BJ (cell line): Measurements from ENCODE around the gene TTC28. TPM values are rescaled to one million over a fixed set of nuclear protein-coding genes. Genes with fewer than 3 reads are reported as not detected.
"Not testable (repeated sequence)": the region's sequence is repeated elsewhere in the genome, so short reads cannot be mapped to it uniquely, and the experiment has no call there.

Experiments
- CTCF ChIA-PET: fragments of 350-600 bp; formaldehyde crosslinking; extraction: SDS; loops from one replicate; lab custom pipeline; 2021; ENCODE audit warnings: antibody characterized with exemption, inconsistent platforms; lab: Yijun Ruan, JAX
- POLR2A ChIA-PET: fragments of 300-600 bp; sonication (Branson Sonifier 250); formaldehyde crosslinking; extraction: SDS; loops from one replicate; lab custom pipeline; 2021; ENCODE audit warnings: antibody characterized with exemption; lab: Charles Lee
- DNase-seq: peaks from one replicate; pipeline ENCODE4 v3.0.0-alpha.2; 2011; ENCODE audit warnings: low read depth
- H3K27me3 ChIP-seq: 2 replicates; pipeline ENCODE4 v1.6.0; 2011; ENCODE audit warnings: low read length; ENCODE audit not compliant: control insufficient read depth, insufficient read depth
- H3K36me3 ChIP-seq: 2 replicates; pipeline ENCODE4 v1.5.1; 2011; ENCODE audit warnings: low read length; ENCODE audit not compliant: control insufficient read depth, insufficient read depth
- H3K4me3 ChIP-seq: 2 replicates; pipeline ENCODE4 v1.5.1; 2011; ENCODE audit warnings: low read depth, mild to moderate bottlenecking, control low read depth, low read length
- polyA plus RNA-seq: library from polyadenylated mRNA; depleted of rRNA; stranded (reverse); fragments of >200 nt; gene quantifications from 2 replicates; pipeline ENCODE4 v1.2.3, GENCODE V29; 2011
- TF ChIP-seq, protein P1 (sequence below): IDR thresholded peaks from 2 replicates; pipeline ENCODE4 v1.5.1; 2011; ENCODE audit warnings: low read depth, mild to moderate bottlenecking, control low read depth, inconsistent platforms, low read length, moderate library complexity; ENCODE audit not compliant: insufficient read depth

TTC28 gene
- polyA plus RNA-seq, 1 experiment = 8.7 TPM

DNA sequence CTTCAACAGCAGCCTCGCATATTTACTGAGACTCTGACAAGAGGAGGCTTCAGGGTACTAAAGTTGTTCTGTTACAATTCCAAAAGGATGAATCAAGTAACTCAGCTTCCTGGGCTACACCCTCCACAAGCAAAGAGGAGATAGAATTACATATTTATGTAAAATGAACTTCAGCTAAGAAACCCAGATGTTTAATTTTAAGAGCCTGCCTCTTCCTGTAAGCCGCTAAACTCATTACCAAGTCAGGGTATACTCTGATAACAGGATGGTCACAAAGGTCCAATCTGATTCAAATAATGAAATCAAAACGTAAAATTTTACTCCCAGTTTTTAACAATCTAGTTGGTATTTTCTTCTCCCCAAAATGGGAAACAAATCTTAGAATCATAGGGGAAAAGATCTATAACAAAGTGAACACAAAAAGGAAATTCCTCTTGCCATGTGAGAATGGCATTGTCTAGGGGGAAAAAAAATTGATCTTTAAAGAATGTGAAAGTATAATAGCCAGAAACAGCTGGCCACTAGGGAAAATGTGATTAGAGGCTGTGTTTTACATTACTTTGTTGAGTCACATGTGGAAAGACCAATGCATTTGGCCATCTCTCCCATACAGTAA, 31.0 kb upstream of the TTC28 start:
- H3K36me3 ChIP-seq = peaks cover 3% of the 10 kb centered on the region; the same call in 1 of the 2 replicates
- POLR2A ChIA-PET = interaction anchor here (1.0 kb wide), 1 partner anchor 62 kb away, joined by 3 read pairs; the partner anchor contains the start of gene CCDC117
- CTCF ChIA-PET = interaction anchor here (1.0 to 1.6 kb wide), 3 partner anchors 12 to 62 kb away, joined by 3 to 4 read pairs (median 3); partner anchors contain the start of gene CCDC117

DNA sequence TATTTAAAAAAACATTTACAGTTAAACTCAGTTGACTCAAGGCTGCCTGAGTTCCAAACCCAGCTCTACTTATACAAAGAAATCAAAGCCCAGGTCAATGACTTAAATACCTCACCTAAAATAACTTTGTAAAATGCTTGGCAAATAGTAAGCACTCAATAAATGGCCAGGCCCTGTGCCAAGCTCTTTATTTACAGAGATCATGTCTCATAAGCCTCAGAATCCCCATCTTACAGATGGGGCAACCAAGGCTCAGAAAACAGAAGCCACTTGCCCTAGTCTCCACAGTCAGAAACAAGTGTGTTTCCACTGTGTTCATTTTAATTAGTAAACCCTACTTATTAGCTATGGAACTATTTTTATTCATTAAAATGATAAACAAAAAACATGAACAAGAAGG, 30.5 kb upstream of the TTC28 start:
- H3K4me3 ChIP-seq = no peak overlapping the region
- CTCF ChIA-PET = interaction anchor here (1.0 to 1.6 kb wide), 3 partner anchors 11 to 62 kb away, joined by 3 to 4 read pairs (median 3); partner anchors contain the start of gene CCDC117
- peaks cover 3% of the 10 kb centered on the region; the same call in 1 of the 2 replicates for H3K36me3 ChIP-seq
- no peaks in the 10 kb centered on the region for H3K27me3 ChIP-seq
- no peak for DNase-seq
- POLR2A ChIA-PET = no interaction called here
- TF ChIP-seq, protein P1, sequence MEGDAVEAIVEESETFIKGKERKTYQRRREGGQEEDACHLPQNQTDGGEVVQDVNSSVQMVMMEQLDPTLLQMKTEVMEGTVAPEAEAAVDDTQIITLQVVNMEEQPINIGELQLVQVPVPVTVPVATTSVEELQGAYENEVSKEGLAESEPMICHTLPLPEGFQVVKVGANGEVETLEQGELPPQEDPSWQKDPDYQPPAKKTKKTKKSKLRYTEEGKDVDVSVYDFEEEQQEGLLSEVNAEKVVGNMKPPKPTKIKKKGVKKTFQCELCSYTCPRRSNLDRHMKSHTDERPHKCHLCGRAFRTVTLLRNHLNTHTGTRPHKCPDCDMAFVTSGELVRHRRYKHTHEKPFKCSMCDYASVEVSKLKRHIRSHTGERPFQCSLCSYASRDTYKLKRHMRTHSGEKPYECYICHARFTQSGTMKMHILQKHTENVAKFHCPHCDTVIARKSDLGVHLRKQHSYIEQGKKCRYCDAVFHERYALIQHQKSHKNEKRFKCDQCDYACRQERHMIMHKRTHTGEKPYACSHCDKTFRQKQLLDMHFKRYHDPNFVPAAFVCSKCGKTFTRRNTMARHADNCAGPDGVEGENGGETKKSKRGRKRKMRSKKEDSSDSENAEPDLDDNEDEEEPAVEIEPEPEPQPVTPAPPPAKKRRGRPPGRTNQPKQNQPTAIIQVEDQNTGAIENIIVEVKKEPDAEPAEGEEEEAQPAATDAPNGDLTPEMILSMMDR = no peak

More for the DNA sequence above, 31.0 kb upstream of the TTC28 start:
- peak; percentile 68 for DNase-seq
- TF ChIP-seq, protein P1 = no peak
- H3K4me3 ChIP-seq = no peak overlapping the region; the same call in 1 of the 2 replicates
- no peaks in the 10 kb centered on the region for H3K27me3 ChIP-seq

DNA sequence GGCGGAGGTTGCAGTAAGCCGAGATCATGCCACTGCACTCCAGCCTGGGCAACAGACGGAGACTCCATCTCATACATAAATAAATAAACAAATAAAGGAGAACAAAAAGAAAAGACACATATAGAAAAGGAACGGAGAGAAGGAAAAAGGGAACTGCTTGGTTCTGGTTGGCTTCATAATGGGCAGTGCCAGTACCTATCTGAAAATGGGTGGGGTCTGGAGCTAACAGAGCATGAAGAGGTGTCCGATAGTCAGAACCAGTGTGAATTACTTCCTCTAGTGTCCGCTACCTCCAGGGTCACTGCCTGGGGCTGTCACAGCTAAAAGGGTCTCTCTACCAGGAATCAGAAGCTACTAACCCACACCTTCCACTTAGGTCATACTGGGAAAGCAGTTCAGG, 27.2 kb upstream of the TTC28 start:
- POLR2A ChIA-PET = no interaction called here

DNA sequence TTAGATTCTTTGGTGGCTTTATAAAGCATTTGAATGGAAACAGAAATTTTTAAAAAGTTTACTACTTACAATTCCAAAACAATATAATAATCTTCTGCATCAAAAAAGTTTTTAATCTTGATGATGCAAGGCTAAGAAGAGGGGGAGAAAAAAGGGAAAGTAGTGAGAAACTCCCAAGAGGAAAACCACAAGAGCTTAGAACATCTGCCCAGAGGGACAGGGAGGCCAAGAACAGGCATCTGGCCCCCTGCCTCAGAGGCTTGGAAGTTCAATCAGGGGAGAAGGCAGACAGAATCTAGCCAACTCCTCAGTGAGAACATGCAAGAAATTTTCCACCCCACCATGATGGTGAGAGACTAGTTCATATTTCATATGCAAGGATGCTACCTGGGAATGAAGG, 23.8 kb upstream of the TTC28 start:
- no peak overlapping the region for H3K4me3 ChIP-seq
- TF ChIP-seq, protein P1 = no peak
- POLR2A ChIA-PET = no interaction called here
- no peaks in the 10 kb centered on the region for H3K27me3 ChIP-seq
- H3K36me3 ChIP-seq = peaks cover 3% of the 10 kb centered on the region; the same call in 1 of the 2 replicates
- CTCF ChIA-PET = no interaction called here
- no peak for DNase-seq

More for the DNA sequence above, 27.2 kb upstream of the TTC28 start:
- Histone ChIP-seq H3K4me3 (no peak overlapping the region), H3K36me3 (peaks cover 3% of the 10 kb centered on the region; the same call in 1 of the 2 replicates), H3K27me3 (no peaks in the 10 kb centered on the region)
- TF ChIP-seq, protein P1 = no peak
- DNase-seq = no peak
- CTCF ChIA-PET = no interaction called here

DNA sequence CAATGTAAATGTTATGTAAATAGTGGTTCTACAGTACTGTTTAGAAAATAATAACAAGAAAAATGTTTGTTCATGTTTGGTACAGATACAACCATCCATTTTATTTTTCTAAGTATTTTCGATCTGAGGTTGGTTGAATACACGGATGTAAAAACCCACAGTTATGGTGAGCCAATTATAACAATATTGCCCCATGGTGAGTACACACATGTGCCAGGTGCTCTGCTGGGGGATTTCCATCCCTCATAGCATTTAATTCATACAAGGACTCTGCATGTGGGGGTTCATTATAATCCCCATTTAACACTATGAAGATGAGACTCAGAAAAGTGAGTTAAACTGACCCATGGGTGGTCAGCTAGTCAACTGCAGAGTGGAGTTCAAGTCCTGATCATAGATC, 23.3 kb upstream of the TTC28 start:
- ChIA-PET POLR2A (no interaction called here), CTCF (no interaction called here)
- DNase-seq = no peak
- peaks cover 3% of the 10 kb centered on the region; the same call in 1 of the 2 replicates for H3K36me3 ChIP-seq
- TF ChIP-seq, protein P1 = no peak
- no peaks in the 10 kb centered on the region for H3K27me3 ChIP-seq
- H3K4me3 ChIP-seq = no peak overlapping the region

DNA sequence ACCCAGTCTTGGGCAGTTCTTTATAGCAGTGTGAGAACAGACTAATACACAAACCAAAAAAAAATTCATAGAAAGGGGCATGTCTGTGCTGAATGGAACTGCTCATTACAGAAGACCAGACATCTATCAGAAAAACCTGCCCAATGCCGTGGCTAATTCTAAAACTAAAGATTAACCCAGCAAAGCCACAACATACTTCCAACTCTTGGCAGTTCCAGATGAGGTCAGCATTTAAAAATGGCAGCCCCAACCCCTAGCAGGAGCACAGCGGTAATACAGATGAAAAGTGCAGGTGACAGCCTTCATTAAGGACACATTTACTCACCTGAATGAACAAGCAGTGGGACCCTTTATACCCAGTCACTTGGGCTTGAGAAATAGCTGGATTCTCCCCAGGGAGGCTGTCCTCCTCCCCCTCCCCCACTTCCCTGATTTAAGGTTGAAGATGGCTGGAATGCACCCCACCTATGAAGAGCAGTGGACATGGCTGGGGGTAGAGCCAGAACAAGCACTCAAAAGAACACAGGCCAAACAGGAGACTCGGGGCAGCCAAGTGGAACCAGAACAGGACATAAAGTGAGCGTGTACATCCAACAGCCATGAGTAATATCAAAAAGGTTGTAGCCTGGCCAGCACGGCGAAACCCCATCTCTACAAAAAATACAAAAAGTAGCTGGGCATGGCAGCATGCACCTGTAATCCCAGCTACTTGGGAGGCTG, 13.6 kb upstream of the TTC28 start:
- CTCF ChIA-PET = interaction anchor here (0.7 kb wide), 1 partner anchor 671 kb away, joined by 3 read pairs; no protein-coding TSS in a partner anchor
- H3K27me3 ChIP-seq, POLR2A ChIA-PET, DNase-seq, H3K36me3 ChIP-seq, H3K4me3 ChIP-seq: not testable (repeated sequence)

DNA sequence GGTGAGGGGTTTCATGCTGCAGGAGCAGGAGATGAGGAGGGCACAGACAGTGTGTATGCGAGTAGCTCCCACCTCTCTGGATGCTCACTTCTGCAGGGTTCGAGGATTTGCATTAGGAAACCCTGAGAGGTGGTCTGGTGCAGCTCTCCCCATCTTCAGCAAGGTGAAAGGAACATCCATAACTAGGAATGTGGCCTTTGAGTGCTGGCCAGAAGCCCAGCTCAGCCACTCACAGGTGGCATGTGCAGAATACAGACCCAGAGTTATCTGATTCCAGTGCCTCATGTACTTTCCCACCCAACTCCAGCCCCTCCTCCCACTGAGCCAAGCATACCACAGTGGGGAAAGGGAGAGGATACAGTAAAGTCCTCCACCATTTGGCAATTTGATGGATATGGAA, 10.2 kb upstream of the TTC28 start:
- POLR2A ChIA-PET, CTCF ChIA-PET, H3K27me3 ChIP-seq, DNase-seq, H3K36me3 ChIP-seq, H3K4me3 ChIP-seq: not testable (repeated sequence)

DNA sequence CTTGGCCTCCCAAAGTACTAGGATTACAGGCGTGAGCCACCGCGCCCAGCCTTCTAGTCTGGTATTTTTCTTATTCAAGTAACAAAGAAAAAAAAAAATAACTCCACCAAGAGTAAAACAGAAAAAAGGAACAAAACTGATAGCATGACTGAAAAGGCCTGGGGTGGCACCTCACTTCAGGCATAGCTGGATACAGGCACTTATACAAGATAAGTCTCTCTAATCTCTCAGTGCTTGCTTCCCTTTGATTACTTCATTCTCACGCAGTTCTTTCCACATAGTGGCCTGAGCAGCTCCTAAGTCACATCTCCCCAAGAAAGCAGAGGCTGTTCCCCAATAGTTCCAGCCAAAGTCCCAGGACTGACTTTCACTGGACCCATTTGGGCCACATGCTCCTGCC, 3.3 kb upstream of the TTC28 start:
- DNase-seq, H3K4me3 ChIP-seq, POLR2A ChIA-PET: not testable (repeated sequence)

More for the DNA sequence above, 3.3 kb upstream of the TTC28 start:
- H3K36me3 ChIP-seq, CTCF ChIA-PET, H3K27me3 ChIP-seq: not testable (repeated sequence)
